ENCODE results near the gene SIGMAR1.

SIGMAR1 gene

GRCh38 chr9:34633851-34634550 is 3.6 kb downstream of the SIGMAR1 start:
- no peaks in the 10 kb centered on the region for H3F3A ChIP-seq (ENCODE audit: low read depth)
- H3K4me3 ChIP-seq (ENCODE audit: low read length, poor library complexity, severe bottlenecking) = no peak overlapping the region
- no peak for TF ChIP-seq EZH2phosphoT487 (IDR thresholded peaks at IDR 0.05; ENCODE audit: borderline replicate concordance)
- TF ChIP-seq CTCF (conservative IDR thresholded peaks at IDR 0.05; ENCODE audit: low read length) = peak; percentile 90
- peaks cover 25% of the 10 kb centered on the region for H3K79me2 ChIP-seq (ENCODE audit: insufficient read depth, low read length)
- peaks cover 27% of the 10 kb centered on the region for H3K4me1 ChIP-seq (ENCODE audit: insufficient read depth, low read length, poor library complexity, severe bottlenecking)
- H3K9me2 ChIP-seq (replicated peaks; ENCODE audit: low read depth, low read length) = no peaks in the 10 kb centered on the region
- H3K27me3 ChIP-seq (ENCODE audit: insufficient read depth, low read length, poor library complexity, severe bottlenecking) = peaks cover 15% of the 10 kb centered on the region
- H4K20me1 ChIP-seq (ENCODE audit: insufficient read depth, low read length, poor library complexity, severe bottlenecking) = peaks cover 13% of the 10 kb centered on the region
- H3K36me3 ChIP-seq (ENCODE audit: insufficient read depth, low read length) = no peaks in the 10 kb centered on the region
- H2AFZ ChIP-seq (ENCODE audit: low read length) = no peak overlapping the region
- H3K4me2 ChIP-seq (ENCODE audit: low read depth, low read length, poor library complexity, severe bottlenecking) = no peak overlapping the region
- H3K9me3 ChIP-seq (ENCODE audit: insufficient read depth, low read depth, low read length) = no peaks in the 10 kb centered on the region
- H3K9ac ChIP-seq (ENCODE audit: low read depth, low read length, poor library complexity, severe bottlenecking) = no peak overlapping the region

GRCh38 chr9:34633166-34633565 is 4.4 kb downstream of the SIGMAR1 start:
- Histone ChIP-seq H3K4me2 (ENCODE audit: low read depth, low read length, poor library complexity, severe bottlenecking) (no peak overlapping the region), H3K4me1 (ENCODE audit: insufficient read depth, low read length, poor library complexity, severe bottlenecking) (peaks cover 21% of the 10 kb centered on the region), H3K36me3 (ENCODE audit: insufficient read depth, low read length) (no peaks in the 10 kb centered on the region), H3K4me3 (ENCODE audit: low read length, poor library complexity, severe bottlenecking) (no peak overlapping the region), H3K79me2 (ENCODE audit: insufficient read depth, low read length) (peaks cover 25% of the 10 kb centered on the region), H3F3A (ENCODE audit: low read depth) (no peaks in the 10 kb centered on the region), H3K9me2 (replicated peaks; ENCODE audit: low read depth, low read length) (no peaks in the 10 kb centered on the region), H3K27me3 (ENCODE audit: insufficient read depth, low read length, poor library complexity, severe bottlenecking) (peaks cover 20% of the 10 kb centered on the region), H3K9me3 (ENCODE audit: insufficient read depth, low read depth, low read length) (no peaks in the 10 kb centered on the region), H4K20me1 (ENCODE audit: insufficient read depth, low read length, poor library complexity, severe bottlenecking) (peaks cover 13% of the 10 kb centered on the region), H3K9ac (ENCODE audit: low read depth, low read length, poor library complexity, severe bottlenecking) (no peak overlapping the region), H2AFZ (ENCODE audit: low read length) (no peak overlapping the region)
- no peak for TF ChIP-seq CTCF (conservative IDR thresholded peaks at IDR 0.05; ENCODE audit: low read length)
- TF ChIP-seq EZH2phosphoT487 (IDR thresholded peaks at IDR 0.05; ENCODE audit: borderline replicate concordance) = no peak

- H3F3A ChIP-seq (ENCODE audit: low read depth) = no peaks in the 10 kb centered on the region
- no peak overlapping the region for H3K4me3 ChIP-seq (ENCODE audit: low read length, poor library complexity, severe bottlenecking)
- no peak overlapping the region for H2AFZ ChIP-seq (ENCODE audit: low read length)
- no peaks in the 10 kb centered on the region for H3K36me3 ChIP-seq (ENCODE audit: insufficient read depth, low read length)
- H3K9ac ChIP-seq (ENCODE audit: low read depth, low read length, poor library complexity, severe bottlenecking) = no peak overlapping the region
- H3K27me3 ChIP-seq (ENCODE audit: insufficient read depth, low read length, poor library complexity, severe bottlenecking) = peaks cover 35% of the 10 kb centered on the region
- H3K9me3 ChIP-seq (ENCODE audit: insufficient read depth, low read depth, low read length) = no peaks in the 10 kb centered on the region
- peaks cover 2% of the 10 kb centered on the region for H4K20me1 ChIP-seq (ENCODE audit: insufficient read depth, low read length, poor library complexity, severe bottlenecking)
- H3K4me2 ChIP-seq (ENCODE audit: low read depth, low read length, poor library complexity, severe bottlenecking) = no peak overlapping the region
- peaks cover 6% of the 10 kb centered on the region; the same call in 1 of the 2 replicates for H3K79me2 ChIP-seq (ENCODE audit: insufficient read depth, low read length)
- peaks cover 5% of the 10 kb centered on the region for H3K4me1 ChIP-seq (ENCODE audit: insufficient read depth, low read length, poor library complexity, severe bottlenecking)
- TF ChIP-seq CTCF (conservative IDR thresholded peaks at IDR 0.05; ENCODE audit: low read length) (no peak), EZH2phosphoT487 (IDR thresholded peaks at IDR 0.05; ENCODE audit: borderline replicate concordance) (no peak)
- no peaks in the 10 kb centered on the region for H3K9me2 ChIP-seq (replicated peaks; ENCODE audit: low read depth, low read length)
These were observed 7.0 kb downstream of the SIGMAR1 start for GRCh38 chr9:34630402-34631154.

Measured in Loucy (cell line).